HS-27A (cell line): ENCODE results near the gene TAC4.
A peak's percentile ranks its signal among the peaks of the same experiment; 100 is the strongest.
"Not testable (repeated sequence)": the region's sequence is repeated elsewhere in the genome, so short reads cannot be mapped to it uniquely, and the experiment has no call there.

Source experiments
- DNase-seq: peaks from one replicate; pipeline ENCODE4 v3.0.0-alpha.2; 2012; ENCODE audit warnings: low read depth, missing footprints

TAC4 gene

GRCh38 chr17:49842371-49842770 is 5.5 kb downstream of the TAC4 start:
- DNase-seq = no peak

DNA sequence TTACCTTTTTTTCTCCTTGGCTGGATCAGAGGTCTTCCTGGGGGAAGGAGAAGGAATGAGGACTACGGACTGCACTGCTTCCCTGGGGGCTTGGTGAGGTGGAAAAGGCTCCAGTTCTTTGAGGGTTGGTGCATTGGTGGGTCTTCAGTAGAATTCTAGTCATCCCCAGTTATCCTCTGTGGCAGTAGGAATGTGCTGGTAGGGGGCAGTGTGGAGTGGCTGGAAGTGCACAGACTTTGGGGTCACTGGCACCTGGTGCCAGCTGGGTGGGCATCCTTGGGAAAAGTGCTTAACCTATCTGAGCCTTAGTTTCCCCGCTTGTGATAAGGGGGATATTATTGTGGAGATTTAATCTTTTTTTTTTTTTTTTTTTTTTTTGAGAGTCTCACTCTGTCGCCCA is 6.3 kb downstream of the TAC4 start:
- no peak for DNase-seq

DNA sequence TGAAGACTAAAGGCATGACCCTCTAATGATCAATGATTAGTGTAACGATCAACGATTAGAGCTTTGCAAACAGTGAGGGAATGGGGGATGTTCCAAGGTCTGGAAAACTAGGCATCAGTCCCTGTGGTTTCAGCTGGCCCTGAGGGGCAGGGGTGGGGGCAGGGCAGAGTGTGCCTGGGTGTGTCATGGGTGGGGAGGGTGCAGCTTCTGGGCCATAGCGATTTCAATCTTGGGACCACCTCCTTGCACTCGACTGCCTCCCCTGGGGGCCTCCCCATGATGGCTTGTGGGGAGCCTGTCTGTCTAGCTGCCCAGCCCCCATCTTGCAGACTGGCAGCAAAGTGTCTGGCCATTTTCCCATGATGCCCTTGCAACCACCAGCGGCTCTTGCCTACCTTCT is 8.4 kb downstream of the TAC4 start:
- no peak for DNase-seq

GRCh38 chr17:49836111-49837030 is 11.5 kb downstream of the TAC4 start:
- DNase-seq = peak; percentile 72

GRCh38 chr17:49835472-49835871 is 12.4 kb downstream of the TAC4 start:
- no peak for DNase-seq

GRCh38 chr17:49834118-49834743 is 13.6 kb downstream of the TAC4 start:
- no peak for DNase-seq

DNA sequence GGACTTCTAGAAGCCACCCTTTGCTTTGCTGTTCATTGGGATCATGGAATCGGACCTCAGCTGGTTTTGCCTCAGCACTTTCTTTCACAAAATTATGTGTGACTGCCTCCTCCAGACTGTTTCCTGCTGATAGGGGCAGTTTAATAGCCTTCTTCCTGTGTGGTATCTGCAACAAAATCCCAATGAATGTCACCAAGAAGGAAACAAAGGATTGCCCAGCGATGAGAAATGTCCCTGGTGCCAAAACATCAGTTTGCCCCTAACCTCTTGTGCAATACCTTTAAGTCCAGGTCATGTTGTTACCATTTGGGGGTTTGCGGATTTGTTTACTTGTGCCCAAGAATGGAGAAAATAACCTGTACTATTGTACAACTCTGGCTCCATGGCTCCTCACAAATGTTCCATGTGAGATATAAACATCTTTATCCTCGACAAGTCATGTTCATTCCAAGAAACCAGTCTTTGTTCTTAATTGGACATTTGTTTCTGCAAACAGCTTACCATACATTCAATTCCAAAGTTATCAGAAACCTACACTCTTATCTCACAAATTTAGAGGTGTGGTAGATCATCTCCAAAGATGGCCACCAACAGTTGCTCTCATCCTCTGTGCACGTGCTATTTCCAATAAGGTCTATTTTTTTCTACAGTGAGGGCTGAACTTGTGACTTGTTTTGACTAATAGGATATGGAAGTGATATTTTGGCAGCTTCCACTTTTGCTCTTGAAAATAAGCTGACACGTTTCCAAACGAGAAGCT is 14.8 kb downstream of the TAC4 start:
- no peak for DNase-seq

DNA sequence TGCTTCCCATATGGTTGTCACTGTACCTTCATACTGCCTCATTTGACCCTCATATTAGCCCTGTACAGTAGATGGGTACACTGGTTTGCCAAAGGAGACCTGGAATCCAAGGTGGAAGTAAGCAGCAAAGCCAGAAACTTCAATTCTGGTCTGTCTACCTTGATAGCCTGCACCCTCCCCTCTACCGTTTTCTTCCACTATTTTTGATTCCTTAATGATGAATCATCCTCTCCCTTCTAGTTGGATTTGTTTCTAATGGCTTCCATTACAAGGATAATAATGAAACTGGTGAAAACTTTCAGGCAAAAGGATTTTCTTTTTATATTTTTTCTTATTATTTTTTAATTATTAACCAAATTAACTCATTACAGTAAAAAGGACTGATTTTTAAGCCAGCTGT is 17.3 kb downstream of the TAC4 start:
- no peak for DNase-seq

DNA sequence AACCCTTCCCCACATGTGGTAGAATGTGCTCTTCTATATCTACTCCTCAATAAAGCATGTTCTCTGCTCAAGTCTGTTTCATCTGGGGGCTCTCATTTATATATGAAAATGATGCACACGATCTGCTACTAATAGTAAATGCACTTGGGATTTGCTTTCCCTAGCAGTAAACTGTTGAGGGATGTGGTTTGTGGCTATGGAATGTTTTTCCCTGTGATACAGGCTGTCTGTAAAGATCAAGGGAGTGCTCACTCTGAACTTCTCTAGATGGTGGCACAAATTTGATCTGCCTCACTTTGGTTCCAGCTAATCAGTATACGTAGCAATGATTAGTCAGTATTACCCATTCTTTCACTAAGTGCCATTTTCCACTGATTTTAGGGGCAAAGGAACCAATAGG is 18.8 kb downstream of the TAC4 start:
- DNase-seq = no peak

- DNase-seq = not testable (repeated sequence)
These were observed 19.5 kb downstream of the TAC4 start for GRCh38 chr17:49828325-49828724.

GRCh38 chr17:49825645-49826044 is 22.2 kb downstream of the TAC4 start:
- no peak for DNase-seq

GRCh38 chr17:49823614-49824013 is 24.3 kb downstream of the TAC4 start:
- no peak for DNase-seq

GRCh38 chr17:49822829-49823228 is 25.0 kb downstream of the TAC4 start:
- no peak for DNase-seq

- DNase-seq = no peak
These were observed 26.0 kb downstream of the TAC4 start for GRCh38 chr17:49821916-49822315.

DNA sequence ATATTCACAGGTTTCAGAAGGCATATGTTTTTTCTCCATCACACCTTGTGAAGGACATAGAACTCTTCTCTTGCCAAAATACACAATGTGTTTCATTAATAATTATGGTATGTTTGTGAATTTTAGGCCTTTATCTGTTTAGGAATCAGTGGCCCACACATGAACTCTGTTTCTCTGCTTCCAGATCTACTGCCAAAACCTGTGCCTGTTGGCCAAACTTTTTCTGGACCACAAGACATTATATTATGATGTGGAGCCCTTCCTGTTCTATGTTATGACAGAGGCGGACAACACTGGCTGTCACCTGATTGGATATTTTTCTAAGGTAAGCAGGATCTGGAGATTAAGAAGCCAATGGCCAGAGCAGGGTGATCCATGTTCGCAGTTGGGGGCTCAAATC is 26.4 kb downstream of the TAC4 start:
- DNase-seq = no peak

GRCh38 chr17:49820773-49821172 is 27.1 kb downstream of the TAC4 start:
- DNase-seq = no peak

- no peak for DNase-seq
These were observed 28.2 kb downstream of the TAC4 start for GRCh38 chr17:49819651-49820050.

DNA sequence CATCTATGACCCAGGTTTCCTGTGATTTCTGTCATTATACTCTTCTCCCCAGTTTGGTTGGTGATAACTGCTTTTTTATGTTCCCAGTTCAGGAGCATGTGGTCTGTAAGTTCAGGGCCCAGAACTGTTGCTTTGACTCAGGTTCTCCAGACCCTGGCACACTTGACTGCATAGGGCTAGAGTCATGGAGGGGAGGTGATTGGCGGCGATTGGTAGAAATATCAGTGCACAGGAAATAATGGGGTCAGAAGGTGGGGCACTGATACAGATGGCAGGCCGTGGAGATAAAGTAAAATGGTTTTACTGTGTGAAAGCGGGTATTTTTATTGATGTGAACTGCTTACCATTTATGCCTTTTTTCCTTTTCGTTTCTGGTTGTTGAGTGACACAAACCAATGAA is 28.7 kb downstream of the TAC4 start:
- DNase-seq = no peak

DNA sequence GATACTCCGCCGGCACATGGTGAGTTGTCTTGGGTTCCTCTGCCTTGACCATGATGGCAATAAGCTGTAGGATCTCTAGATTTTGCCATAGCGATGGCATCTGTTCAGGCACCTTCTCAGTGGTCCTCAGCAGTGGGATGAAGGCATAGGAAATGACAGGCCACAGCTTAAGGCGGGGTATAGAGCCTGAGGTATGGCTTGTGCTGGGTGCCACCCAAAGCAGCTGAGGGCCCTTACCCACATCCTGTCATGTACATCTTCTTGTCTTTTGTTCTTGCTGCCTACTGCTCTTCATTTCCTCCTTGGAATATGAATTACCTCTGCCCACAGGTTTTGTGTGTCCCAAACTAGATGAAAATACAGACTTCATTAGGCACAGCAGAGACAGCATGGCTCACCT is 29.9 kb downstream of the TAC4 start:
- DNase-seq = no peak

GRCh38 chr17:49815761-49816281 is 32.0 kb downstream of the TAC4 start:
- DNase-seq = no peak

GRCh38 chr17:49814781-49815529 is 32.9 kb downstream of the TAC4 start:
- no peak for DNase-seq

DNA sequence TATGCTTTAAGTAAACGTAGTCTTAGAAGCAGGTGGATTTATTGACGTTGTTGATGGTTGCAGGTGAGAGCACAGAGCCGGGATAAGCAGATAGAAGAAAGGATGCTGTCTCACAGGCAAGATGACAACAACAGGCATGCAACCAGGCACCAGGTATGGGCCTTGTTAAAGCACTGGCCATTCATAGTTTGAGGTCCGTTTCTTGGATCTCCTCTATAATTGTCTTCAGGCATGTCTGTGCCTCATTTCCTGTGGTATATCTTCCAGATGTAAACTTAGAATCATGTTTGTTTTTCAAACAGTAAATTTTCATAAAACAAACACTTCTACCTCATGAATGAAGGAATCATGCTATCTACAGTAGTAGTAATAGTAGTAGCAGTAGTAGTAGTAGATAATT is 38.8 kb downstream of the TAC4 start:
- no peak for DNase-seq
